Endothelial cell of umbilical vein (primary cell): ENCODE measurements around the gene DENR. TPM values are rescaled to one million over a fixed set of nuclear protein-coding genes. Genes with fewer than 3 reads are reported as not detected.

Experiments used
- BruUV-seq: library from RNA; stranded (reverse); fragments of 400-500 nt; replicated peaks from 2 replicates; lab custom pipeline; 2021; lab: Mats Ljungman, UMichigan
- CTCF ChIA-PET: fragments of 300-600, 350-600 bp; sonication (Branson Sonifier 250); formaldehyde crosslinking; loops from one replicate; lab custom pipeline; 2021; ENCODE audit warnings: antibody characterized with exemption, inconsistent platforms; lab: Charles Lee
- POLR2A ChIA-PET: fragments of 300-600, 350-600 bp; sonication (Branson Sonifier 250); formaldehyde crosslinking; loops from one replicate; lab custom pipeline; 2021; ENCODE audit warnings: antibody characterized with exemption, inconsistent platforms; lab: Charles Lee
- DNase-seq: peaks from one replicate; pipeline ENCODE4 v3.0.0-alpha.2; 2011; ENCODE audit warnings: low read depth, low spot score
- FAIRE-seq: peaks from 2 replicates; lab custom pipeline; 2011; peaks lifted over from hg19 to GRCh38; lab: Jason Lieb, UNC
- H2AFZ ChIP-seq: 2 replicates; pipeline ENCODE4 v1.6.0; 2012; ENCODE audit warnings: low read depth, low read length, control low read depth, inconsistent platforms
- H3K27ac ChIP-seq: 2 replicates; pipeline ENCODE4 v1.5.1; 2011; ENCODE audit warnings: low read depth, mild to moderate bottlenecking, control low read depth, low read length, moderate library complexity; ENCODE audit not compliant: insufficient read depth
- H3K27me3 ChIP-seq, 2 experiments: 2 replicates each; pipeline versions ENCODE4 v1.6.0 to v1.6.1; 2011; ENCODE audit warnings: low read length in 2 of 2, mixed read lengths in 1 of 2; ENCODE audit not compliant: control insufficient read depth in 2 of 2, insufficient read depth in 2 of 2
- H3K36me3 ChIP-seq, 2 experiments: 2 replicates in 1 of 2; 3 replicates in 1 of 2; pipeline ENCODE4 v1.5.1; 2011; ENCODE audit warnings: low read length in 2 of 2, mild to moderate bottlenecking in 1 of 2, moderate library complexity in 1 of 2; ENCODE audit not compliant: control insufficient read depth in 2 of 2, insufficient read depth in 2 of 2; ENCODE audit errors: extremely low read depth in 1 of 2
- H3K4me1 ChIP-seq: 3 replicates; pipeline ENCODE4 v1.5.1; 2011; ENCODE audit warnings: mild to moderate bottlenecking, low read length; ENCODE audit not compliant: control insufficient read depth, insufficient read depth; ENCODE audit errors: extremely low read depth
- H3K4me2 ChIP-seq: 2 replicates; pipeline ENCODE4 v1.6.1; 2011; ENCODE audit warnings: low read length, control low read depth, mixed read lengths; ENCODE audit not compliant: insufficient read depth
- H3K4me3 ChIP-seq, 3 experiments: fragments of 200-600 bp in 1 of 3; sonication (generic), shearing (Covaris generic) in 1 of 3; replicated peaks in 1 of 3; 2 replicates each; pipeline ENCODE4 v1.5.1; 2011 to 2016; ENCODE audit warnings: control low read depth in 3 of 3, low read length in 3 of 3, mild to moderate bottlenecking in 2 of 3, inconsistent platforms in 1 of 3, low read depth in 1 of 3, moderate library complexity in 1 of 3; ENCODE audit not compliant: insufficient read depth in 1 of 3
- H3K79me2 ChIP-seq: 2 replicates; pipeline ENCODE4 v1.6.0; 2012; ENCODE audit warnings: low read length, inconsistent platforms; ENCODE audit not compliant: control insufficient read depth, insufficient read depth
- H3K9ac ChIP-seq: replicated peaks from 2 replicates; pipeline ENCODE3; 2011; ENCODE audit warnings: low read length, control low read depth; ENCODE audit not compliant: insufficient read depth; ENCODE audit errors: extremely low read depth
- H3K9me1 ChIP-seq: replicated peaks from 3 replicates; pipeline ENCODE4 v1.6.0; 2011; ENCODE audit warnings: mild to moderate bottlenecking, low read length; ENCODE audit not compliant: control insufficient read depth, insufficient read depth; ENCODE audit errors: extremely low read depth
- H3K9me3 ChIP-seq: replicated peaks from 2 replicates; pipeline ENCODE4 v1.5.1; 2012; ENCODE audit warnings: low read length, inconsistent platforms; ENCODE audit not compliant: control insufficient read depth, insufficient read depth
- H4K20me1 ChIP-seq: replicated peaks from 2 replicates; pipeline ENCODE3; 2011; ENCODE audit warnings: mild to moderate bottlenecking, low read length; ENCODE audit not compliant: control insufficient read depth, insufficient read depth; ENCODE audit errors: extremely low read depth
- EZH2 ChIP-seq: IDR thresholded peaks from 2 replicates; pipeline ENCODE4 v1.6.1; 2012; ENCODE audit warnings: borderline replicate concordance, low read depth, mild to moderate bottlenecking, moderate library complexity, low read length, inconsistent platforms; ENCODE audit not compliant: severe bottlenecking
- FOS ChIP-seq: IDR thresholded peaks from 2 replicates; pipeline ENCODE4 v1.6.1; 2011; ENCODE audit warnings: mild to moderate bottlenecking, low read length, moderate library complexity, borderline replicate concordance; ENCODE audit not compliant: insufficient read depth
- GATA2 ChIP-seq: IDR thresholded peaks from 2 replicates; pipeline ENCODE4 v1.7.0; 2011; ENCODE audit warnings: low read depth, mild to moderate bottlenecking, moderate library complexity, mixed read lengths, low read length; ENCODE audit not compliant: insufficient read length, insufficient read depth
- JUN ChIP-seq: IDR thresholded peaks from 2 replicates; pipeline ENCODE4 v1.6.1; 2011; ENCODE audit warnings: borderline replicate concordance, low read depth; ENCODE audit not compliant: insufficient read length, insufficient read depth
- MAX ChIP-seq: IDR thresholded peaks from 2 replicates; pipeline ENCODE4 v1.6.1; 2011; ENCODE audit not compliant: insufficient read depth, insufficient read length
- MYC ChIP-seq: IDR thresholded peaks from one replicate; pipeline ENCODE4 v1.6.1; 2011; ENCODE audit warnings: mild to moderate bottlenecking, low read depth, low read length
- POLR2A ChIP-seq: IDR thresholded peaks from 2 replicates; pipeline ENCODE4 v1.6.1; 2012; ENCODE audit warnings: low read depth, mild to moderate bottlenecking, control low read depth, low read length
- POLR2AphosphoS5 ChIP-seq: IDR thresholded peaks from 2 replicates; pipeline ENCODE4 v1.6.1; 2012; ENCODE audit warnings: low read depth, mild to moderate bottlenecking, control low read depth, low read length, moderate library complexity; ENCODE audit not compliant: insufficient read depth
- dilution Hi-C: fragments of 300-500 bp; cut with MboI; formaldehyde crosslinking; loops from one replicate; pipeline ENCODE4 v1.15.0; 2019; ENCODE audit warnings: low sequenced_read_pairs; ENCODE audit not compliant: extremely low pct_ligation_motif_present
- intact Hi-C: fragments of 100-400 bp; cut with micrococcal nuclease; formaldehyde crosslinking; loops from one replicate; pipeline ENCODE4 v1.10.0; 2022
- polyA plus RNA-seq, 4 experiments: library from polyadenylated mRNA; depleted of rRNA in 3 of 4; stranded (reverse) in 3 of 4; unstranded in 1 of 4; fragments of >200 nt; gene quantifications; 2 replicates each; pipeline versions ENCODE4 v1.2.1 to v1.2.3, GENCODE V29; 2011 to 2012; ENCODE audit warnings: missing spikeins in 1 of 4
- total RNA-seq: library from RNA; stranded (reverse); gene quantifications from 2 replicates; pipeline ENCODE4 v1.2.3, GENCODE V29; 2021
- TF ChIP-seq, protein P1 (sequence below), 2 donors: IDR thresholded peaks; 1 replicate in 1 of 2; 2 replicates in 1 of 2; pipeline ENCODE4 v1.5.1; 2011; ENCODE audit warnings: low read length in 2 of 2, mild to moderate bottlenecking in 2 of 2, moderate library complexity in 2 of 2, control low read depth in 1 of 2, inconsistent platforms in 1 of 2, low read depth in 1 of 2; ENCODE audit not compliant: insufficient read depth in 1 of 2; ENCODE audit errors: extremely low read depth in 1 of 2

DENR gene
- total and polyA plus RNA-seq, 2 donors (not counting 3 experiments of a cell fraction or from before 2014, with no cell fraction given) = 25.8 to 70.3 TPM

GRCh38 chr12:122757568-122757967 is 4.9 kb downstream of the DENR start:
- POLR2A ChIA-PET = interaction anchor here (0.8 kb wide), 1 partner anchor 8 kb away, joined by 4 read pairs; no protein-coding TSS in a partner anchor
- Histone ChIP-seq H3K9ac (no peak overlapping the region), H3K27ac (no peak overlapping the region), H3K36me3 (peaks cover 5 to 31% of the 10 kb centered on the region in 2 experiments), H3K4me3 (no peak overlapping the region), H3K27me3 (no peaks in the 10 kb centered on the region), H2AFZ (no peak overlapping the region), H3K4me1 (peaks cover 11% of the 10 kb centered on the region), H3K79me2 (peaks cover 44% of the 10 kb centered on the region), H3K9me3 (no peaks in the 10 kb centered on the region), H3K4me2 (no peak overlapping the region), H3K9me1 (no peaks in the 10 kb centered on the region), H4K20me1 (no peaks in the 10 kb centered on the region)
- TF ChIP-seq GATA2 = no peak
- no peak for TF ChIP-seq MAX
- TF ChIP-seq FOS = no peak
- no peak for TF ChIP-seq JUN
- TF ChIP-seq, protein P1, sequence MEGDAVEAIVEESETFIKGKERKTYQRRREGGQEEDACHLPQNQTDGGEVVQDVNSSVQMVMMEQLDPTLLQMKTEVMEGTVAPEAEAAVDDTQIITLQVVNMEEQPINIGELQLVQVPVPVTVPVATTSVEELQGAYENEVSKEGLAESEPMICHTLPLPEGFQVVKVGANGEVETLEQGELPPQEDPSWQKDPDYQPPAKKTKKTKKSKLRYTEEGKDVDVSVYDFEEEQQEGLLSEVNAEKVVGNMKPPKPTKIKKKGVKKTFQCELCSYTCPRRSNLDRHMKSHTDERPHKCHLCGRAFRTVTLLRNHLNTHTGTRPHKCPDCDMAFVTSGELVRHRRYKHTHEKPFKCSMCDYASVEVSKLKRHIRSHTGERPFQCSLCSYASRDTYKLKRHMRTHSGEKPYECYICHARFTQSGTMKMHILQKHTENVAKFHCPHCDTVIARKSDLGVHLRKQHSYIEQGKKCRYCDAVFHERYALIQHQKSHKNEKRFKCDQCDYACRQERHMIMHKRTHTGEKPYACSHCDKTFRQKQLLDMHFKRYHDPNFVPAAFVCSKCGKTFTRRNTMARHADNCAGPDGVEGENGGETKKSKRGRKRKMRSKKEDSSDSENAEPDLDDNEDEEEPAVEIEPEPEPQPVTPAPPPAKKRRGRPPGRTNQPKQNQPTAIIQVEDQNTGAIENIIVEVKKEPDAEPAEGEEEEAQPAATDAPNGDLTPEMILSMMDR (IDR thresholded peaks at IDR 0.05; ENCODE audit: extremely low read depth in 1 of 2, insufficient read depth in 1 of 2, low read depth in 1 of 2, low read length in 2 of 2) = no peak
- no peak for TF ChIP-seq POLR2A
- TF ChIP-seq MYC = no peak
- no peak for TF ChIP-seq POLR2AphosphoS5
- TF ChIP-seq EZH2 = no peak
- CTCF ChIA-PET = no interaction called here
- dilution Hi-C loops (no loop called here), intact Hi-C loops (no loop called here)
- no peak for DNase-seq
- no TSS peak for BruUV-seq
- no peak for FAIRE-seq
